Heart left ventricle (tissue), 13 donors: ENCODE data around the gene PCBP3.

ENCODE experiments used
- POLR2A ChIP-seq, 2 donors: fragments of 450-650 bp; IDR thresholded peaks; one replicate each; pipeline ENCODE4 v1.6.1; 2017; ENCODE audit warnings: antibody characterized with exemption in 2 of 2, mild to moderate bottlenecking in 2 of 2, moderate library complexity in 2 of 2
- TF ChIP-seq, protein P1 (sequence below), 12 donors: fragments of 200-600 bp; sonication (generic) in 4 of 12; IDR thresholded peaks; one replicate each; pipeline versions ENCODE4 v1.5.0 to v1.8.0; 2018 to 2022; ENCODE audit warnings: antibody characterized with exemption in 12 of 12, mild to moderate bottlenecking in 5 of 12
- donor health status: ischemic (EF 13 %, LVEDD 7.1; RV severe dilation, severe dysfunction).
- donor health status: DM: no; HTN: yes; CAD: no.
- donor health status: DM: no; HTN: no; CAD: no.
- donor health status: ischemic (EF 25% LVEDD 6.9; RV normal size, moderate dysfunction).
- donor health status: ischemic (EF 25% LVEDD 5.7; RV mildly dilated, moderate dysfunction).
- donor health status: ischemic (EF 35%, LVEDD 5.7; RV mildly dilated, moderate dysfunction).
- donor health status: nonischemic (EF 11% LVEDD 7.7; RV severe dilation, severe dysfunction).
- donor health status: DM: yes; HTN: yes; CAD: no.
- donor health status: PGD.
- donor health status: ischemic (EF 29% LVEDD 5.4; RV normal size, mild dysfunction).
- donor health status: nonischemic (EF 23%, LVEDD 6.1; RV moderate dilation, normal function).

- TF ChIP-seq, protein P1, sequence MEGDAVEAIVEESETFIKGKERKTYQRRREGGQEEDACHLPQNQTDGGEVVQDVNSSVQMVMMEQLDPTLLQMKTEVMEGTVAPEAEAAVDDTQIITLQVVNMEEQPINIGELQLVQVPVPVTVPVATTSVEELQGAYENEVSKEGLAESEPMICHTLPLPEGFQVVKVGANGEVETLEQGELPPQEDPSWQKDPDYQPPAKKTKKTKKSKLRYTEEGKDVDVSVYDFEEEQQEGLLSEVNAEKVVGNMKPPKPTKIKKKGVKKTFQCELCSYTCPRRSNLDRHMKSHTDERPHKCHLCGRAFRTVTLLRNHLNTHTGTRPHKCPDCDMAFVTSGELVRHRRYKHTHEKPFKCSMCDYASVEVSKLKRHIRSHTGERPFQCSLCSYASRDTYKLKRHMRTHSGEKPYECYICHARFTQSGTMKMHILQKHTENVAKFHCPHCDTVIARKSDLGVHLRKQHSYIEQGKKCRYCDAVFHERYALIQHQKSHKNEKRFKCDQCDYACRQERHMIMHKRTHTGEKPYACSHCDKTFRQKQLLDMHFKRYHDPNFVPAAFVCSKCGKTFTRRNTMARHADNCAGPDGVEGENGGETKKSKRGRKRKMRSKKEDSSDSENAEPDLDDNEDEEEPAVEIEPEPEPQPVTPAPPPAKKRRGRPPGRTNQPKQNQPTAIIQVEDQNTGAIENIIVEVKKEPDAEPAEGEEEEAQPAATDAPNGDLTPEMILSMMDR (IDR thresholded peaks at IDR 0.05), result no peak
- no peak for TF ChIP-seq POLR2A (IDR thresholded peaks at IDR 0.05)
These were observed 23.2 kb upstream of the PCBP3 start for GRCh38 chr21:45620201-45620923.
